ENCODE data around the gene MACF1. TPM values are rescaled to one million over a fixed set of nuclear protein-coding genes. Genes with fewer than 3 reads are reported as not detected.
"Not testable (repeated sequence)": the region's sequence is repeated elsewhere in the genome, so short reads cannot be mapped to it uniquely, and the experiment has no call there.

Gene MACF1
- total RNA-seq, 2 donors from 2014 or later = 263 to 280 TPM

DNA sequence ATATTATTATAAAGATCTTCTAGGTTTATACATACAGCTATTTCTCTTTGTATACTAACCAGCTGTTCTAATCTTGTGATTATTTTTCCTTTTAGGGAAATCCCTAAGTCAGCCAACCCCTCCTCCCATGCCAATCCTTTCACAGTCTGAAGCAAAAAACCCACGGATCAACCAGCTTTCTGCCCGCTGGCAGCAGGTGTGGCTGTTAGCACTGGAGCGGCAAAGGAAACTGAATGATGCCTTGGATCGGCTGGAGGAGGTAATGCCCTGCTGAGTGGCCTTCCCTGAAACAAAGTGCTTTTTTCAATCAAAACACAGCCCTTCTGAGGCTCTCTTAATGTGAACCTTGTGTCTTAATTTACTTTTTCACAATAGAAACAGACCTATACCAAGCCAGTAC, 254.5 kb downstream of the MACF1 start:
- intact Hi-C loops (cut with DNase I) = no loop called here
- ATAC-seq = no peak

GRCh38 chr1:39462074-39462473, 257.6 kb downstream of the MACF1 start:
- DNase-seq (no peak), ATAC-seq (peak in 1 of 2 donors; percentile 23)
- intact Hi-C loops (cut with DNase I) = no loop called here

More for the DNA sequence above, 254.5 kb downstream of the MACF1 start:
- no peak for DNase-seq

DNA sequence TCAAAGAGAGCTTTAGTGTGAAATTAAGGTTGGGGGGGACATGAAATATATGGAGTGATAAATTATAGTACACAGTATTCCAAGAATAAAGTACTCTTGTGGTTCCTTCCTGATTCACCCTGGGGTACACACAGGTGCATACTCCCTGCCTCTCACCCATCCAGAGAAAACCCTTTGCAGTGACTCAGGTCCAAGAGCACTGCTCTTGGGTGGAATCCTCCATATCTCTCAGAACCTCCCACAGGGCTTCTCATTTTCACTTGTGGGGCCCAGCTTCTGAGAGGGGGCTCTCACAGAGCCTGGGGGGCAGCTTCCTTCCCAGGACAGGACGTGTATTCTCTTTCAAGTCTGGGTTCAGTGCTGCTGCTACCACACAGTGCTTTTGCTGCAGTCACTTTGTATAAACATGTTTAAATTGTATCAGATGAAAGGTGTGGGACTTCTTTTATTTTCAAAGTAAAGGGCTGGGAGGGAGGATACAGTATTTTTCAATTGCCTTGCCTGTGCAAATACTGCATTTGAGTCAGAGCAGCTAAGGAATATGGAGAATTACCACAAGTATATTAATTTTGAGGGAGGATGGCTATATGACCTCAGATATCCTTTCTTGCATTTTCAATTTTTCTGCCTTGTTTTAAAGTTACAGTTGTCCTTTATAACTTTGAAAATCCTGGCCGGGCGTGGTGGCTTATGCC, 262.1 kb downstream of the MACF1 start:
- intact Hi-C loops (cut with DNase I) = no loop called here
- no peak for ATAC-seq
- DNase-seq = no peak

- DNase-seq; ATAC-seq; intact Hi-C loops (cut with DNase I): not testable (repeated sequence)
These were observed 262.7 kb downstream of the MACF1 start for GRCh38 chr1:39467108-39467720.

DNA sequence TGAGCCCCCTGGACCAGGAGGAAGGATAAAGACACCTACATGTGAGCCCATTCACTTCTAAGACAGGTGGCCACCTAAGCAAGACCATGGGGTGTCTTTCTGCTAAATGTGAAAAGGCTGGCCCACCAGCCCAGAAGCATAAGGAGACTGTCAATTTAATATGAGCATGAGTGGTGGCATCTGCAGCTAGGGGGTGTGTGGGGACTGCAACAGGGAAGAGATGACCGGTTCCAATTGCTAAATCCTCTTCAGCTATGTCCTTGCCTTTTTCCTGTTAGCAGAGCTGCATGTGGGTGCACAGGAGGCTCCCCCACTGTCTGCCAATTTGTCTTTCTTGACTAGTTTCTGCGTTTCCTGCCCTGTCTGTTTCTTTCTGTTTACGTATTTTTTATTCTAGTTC, 264.7 kb downstream of the MACF1 start:
- ATAC-seq (no peak), DNase-seq (no peak)
- intact Hi-C loops (cut with DNase I) = no loop called here

- no peak for DNase-seq
- intact Hi-C loops (cut with DNase I) = no loop called here
- no peak for ATAC-seq
These were observed 265.5 kb downstream of the MACF1 start for GRCh38 chr1:39470040-39470439.

- intact Hi-C loops (cut with DNase I) = no loop called here
- no peak for ATAC-seq
- DNase-seq = no peak
These were observed 268.3 kb downstream of the MACF1 start for GRCh38 chr1:39472826-39473225.

DNA sequence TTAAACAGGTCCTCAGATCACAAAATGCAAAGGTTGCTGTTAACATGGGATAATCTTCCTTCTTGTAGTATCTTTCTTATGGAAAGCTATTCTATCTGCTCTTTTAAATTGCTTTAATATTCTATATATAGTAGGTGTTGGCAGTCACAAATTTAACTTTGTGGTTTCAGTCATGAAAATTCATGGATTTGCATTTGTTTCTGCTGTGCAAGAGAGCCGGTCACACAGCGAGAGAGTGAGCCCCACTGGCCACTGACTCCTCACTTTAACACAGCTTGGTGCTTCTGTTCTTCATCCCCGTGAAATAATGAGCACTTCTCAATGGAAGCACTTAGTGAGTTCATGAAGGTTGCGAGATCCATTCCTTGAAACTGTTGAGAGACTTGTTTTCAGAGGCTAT, 268.8 kb downstream of the MACF1 start:
- ATAC-seq = no peak
- intact Hi-C loops (cut with DNase I) = no loop called here
- no peak for DNase-seq

GRCh38 chr1:39474810-39475209, 270.3 kb downstream of the MACF1 start:
- ATAC-seq (peak; percentile 75 to 81), DNase-seq (no peak)
- intact Hi-C loops (cut with DNase I) = no loop called here

DNA sequence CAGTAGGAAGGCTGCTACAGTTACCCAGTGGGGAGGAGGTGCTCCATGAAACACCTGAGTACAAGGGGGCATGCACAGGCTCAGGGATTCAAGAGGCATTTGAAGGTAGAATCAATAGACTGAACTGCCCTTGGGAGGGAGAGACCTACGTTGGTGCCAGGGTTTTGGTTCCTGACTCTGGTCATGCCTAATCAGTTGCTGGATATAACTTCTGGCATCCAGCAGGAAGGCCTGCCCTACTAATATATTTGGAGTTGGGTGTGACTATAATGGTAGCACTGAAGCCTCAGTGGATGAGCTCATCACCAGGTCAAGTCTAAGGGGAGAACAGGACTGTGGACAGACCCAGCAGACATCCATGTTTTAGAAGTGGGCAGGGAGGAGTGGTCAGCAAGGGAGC, 271.1 kb downstream of the MACF1 start:
- intact Hi-C loops (cut with DNase I); DNase-seq: not testable (repeated sequence)
- peak; percentile 70 to 82 for ATAC-seq

DNA sequence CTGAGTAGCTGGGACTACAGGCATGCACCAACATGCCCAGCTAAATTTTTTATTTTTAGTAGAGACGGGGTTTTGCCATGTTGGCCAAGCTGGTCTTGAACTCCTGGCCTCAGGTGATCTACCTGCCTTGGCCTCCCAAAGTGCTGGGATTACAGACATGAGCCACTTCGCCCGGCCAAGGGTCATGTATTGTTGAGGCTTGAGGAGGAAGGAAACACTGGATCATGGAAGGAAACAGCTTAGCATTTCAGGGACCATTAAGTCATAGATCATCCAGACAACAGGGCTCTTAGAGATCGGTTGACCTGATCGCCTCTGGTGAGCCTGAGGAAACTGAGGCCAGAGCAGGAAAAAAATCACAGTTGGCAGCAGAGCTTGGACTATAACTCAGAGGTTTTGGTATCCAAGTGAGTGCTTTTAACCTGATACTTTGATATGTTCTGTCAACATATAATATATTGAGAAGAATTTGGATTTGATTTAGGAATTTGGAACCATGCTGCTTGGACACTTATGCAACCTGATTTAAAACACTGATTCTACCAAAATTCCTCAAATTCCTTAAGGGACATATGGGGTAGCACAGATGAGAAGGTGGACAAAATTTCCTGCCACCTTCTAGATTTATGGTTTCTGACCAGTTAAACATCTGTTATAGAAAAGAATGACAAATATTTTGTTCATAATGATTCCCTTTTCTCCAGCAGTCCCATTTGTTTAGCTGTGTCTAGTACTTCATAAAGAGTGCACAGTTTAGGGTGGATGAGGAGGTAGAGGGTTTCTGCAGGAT, 273.8 kb downstream of the MACF1 start:
- DNase-seq (no peak), ATAC-seq (no peak)
- intact Hi-C loops (cut with DNase I) = no loop called here

DNA sequence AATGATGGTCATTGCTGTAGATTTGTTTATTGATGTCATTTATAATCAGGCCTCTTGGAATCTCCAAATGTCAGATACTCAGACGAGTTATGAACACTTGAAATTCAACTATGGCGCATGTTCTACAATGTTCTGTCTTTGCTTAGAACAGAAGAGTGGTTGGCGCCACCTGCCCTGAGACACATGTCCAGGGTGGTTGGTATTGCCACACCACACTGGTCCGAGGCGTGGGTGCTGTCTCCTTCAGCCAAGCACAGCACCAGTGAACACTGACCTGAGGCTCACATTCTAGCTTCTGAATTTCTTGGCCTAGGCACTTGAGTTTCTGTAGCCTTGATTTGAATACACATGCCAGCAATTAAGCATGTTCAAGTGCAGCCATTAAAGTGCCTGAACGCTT, 276.8 kb downstream of the MACF1 start:
- intact Hi-C loops (cut with DNase I) = loop anchor here in 1 of 2 donors (10.0 kb wide), 1 partner anchor 54 kb away; no protein-coding TSS in a partner anchor
- ATAC-seq = no peak

GRCh38 chr1:39483276-39483675, 278.8 kb downstream of the MACF1 start:
- ATAC-seq (no peak), DNase-seq (no peak)
- intact Hi-C loops (cut with DNase I) = loop anchor here in 1 of 2 donors (10.0 kb wide), 1 partner anchor 52 kb away; no protein-coding TSS in a partner anchor

More for the DNA sequence above, 276.8 kb downstream of the MACF1 start:
- no peak for DNase-seq

GRCh38 chr1:39484564-39484963, 280.1 kb downstream of the MACF1 start:
- no peak for ATAC-seq
- intact Hi-C loops (cut with DNase I) = loop anchor here in 1 of 2 donors (10.0 kb wide), 1 partner anchor 50 kb away; no protein-coding TSS in a partner anchor
- no peak for DNase-seq

- intact Hi-C loops (cut with DNase I) = loop anchor here in 1 of 2 donors (10.0 kb wide), 1 partner anchor 50 kb away; no protein-coding TSS in a partner anchor
- DNase-seq (peak; percentile 65), ATAC-seq (peak; percentile 44 to 56)
These were observed 280.7 kb downstream of the MACF1 start for GRCh38 chr1:39485046-39485803.

DNA sequence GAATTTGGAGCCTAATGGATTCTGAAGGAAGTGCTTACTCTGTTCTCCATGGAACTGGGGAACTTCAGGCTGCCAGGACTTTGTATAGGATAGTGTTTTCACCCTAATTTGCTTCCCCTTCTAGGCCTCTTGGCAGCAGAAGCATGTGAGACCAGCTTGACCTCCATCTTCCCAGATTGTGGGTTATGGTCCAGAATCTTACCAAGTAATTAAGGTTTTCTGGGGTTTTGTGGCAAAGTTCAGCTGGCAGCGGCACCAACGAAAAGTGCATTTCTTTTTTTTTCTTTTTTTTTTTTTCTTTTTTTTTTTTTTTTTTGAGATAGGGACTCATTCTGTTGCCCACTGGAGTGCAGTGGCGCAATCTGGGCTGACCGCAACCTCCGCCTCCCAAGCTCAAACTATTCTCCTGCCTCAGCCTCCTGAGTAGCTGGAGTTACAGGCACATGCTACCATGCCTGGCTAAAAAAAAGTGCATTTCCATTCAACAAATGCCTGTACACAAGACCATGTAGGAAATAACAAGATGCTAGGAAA, 283.6 kb downstream of the MACF1 start:
- DNase-seq (no peak), ATAC-seq (no peak)
- intact Hi-C loops (cut with DNase I) = loop anchor here in 1 of 2 donors (10.0 kb wide), 1 partner anchor 47 kb away; no protein-coding TSS in a partner anchor

GRCh38 chr1:39488793-39489566, 284.5 kb downstream of the MACF1 start:
- no peak for ATAC-seq
- DNase-seq = no peak
- intact Hi-C loops (cut with DNase I) = loop anchor here in 1 of 2 donors (10.0 kb wide), 1 partner anchor 46 kb away; no protein-coding TSS in a partner anchor
